ENCODE measurements around the gene KHDC4.

GRCh38 chr1:155919801-155920200 is 14.4 kb downstream of the KHDC4 start:
- TF ChIP-seq CTCF (IDR thresholded peaks at IDR 0.05) (no peak), POLR2A (IDR thresholded peaks at IDR 0.05) (no peak)
